Transverse colon (tissue), 4 donors: ENCODE measurements around the gene ZSCAN22.

Source experiments
- CTCF ChIP-seq, 5 experiments: fragments of 200-600 bp in 3 of 5; fragments of 450-650 bp in 2 of 5; sonication (generic) in 3 of 5; IDR thresholded peaks; 1 replicate in 2 of 5; 2 replicates in 3 of 5; pipeline ENCODE4 v1.5.1; 2016 to 2017; ENCODE audit warnings: antibody characterized with exemption in 5 of 5, inconsistent platforms in 3 of 5, mild to moderate bottlenecking in 2 of 5, moderate library complexity in 1 of 5
- POLR2A ChIP-seq: fragments of 450-650 bp; IDR thresholded peaks from one replicate; pipeline ENCODE4 v1.6.1; 2016; ENCODE audit warnings: antibody characterized with exemption, mild to moderate bottlenecking, moderate library complexity
- POLR2AphosphoS5 ChIP-seq, 3 donors: sonication (generic); formaldehyde crosslinking; IDR thresholded peaks; one replicate each; pipeline ENCODE4 v1.6.1; 2016; ENCODE audit warnings: antibody characterized with exemption in 3 of 3

GRCh38 chr19:58311345-58311865 is 15.4 kb upstream of the ZSCAN22 start:
- TF ChIP-seq CTCF (IDR thresholded peaks at IDR 0.05) (no peak), POLR2AphosphoS5 (IDR thresholded peaks at IDR 0.05) (no peak), POLR2A (no peak)
